GM18517 (cell line): Measurements from ENCODE around the gene BAK1.

Source experiments
- ATAC-seq: cut with Tn5 transposase; IDR thresholded peaks from one replicate; pipeline ENCODE4 v1.9.1; 2021; ENCODE audit warnings: mild to moderate bottlenecking, moderate library complexity; ENCODE audit not compliant: unreplicated experiment

BAK1 gene

DNA sequence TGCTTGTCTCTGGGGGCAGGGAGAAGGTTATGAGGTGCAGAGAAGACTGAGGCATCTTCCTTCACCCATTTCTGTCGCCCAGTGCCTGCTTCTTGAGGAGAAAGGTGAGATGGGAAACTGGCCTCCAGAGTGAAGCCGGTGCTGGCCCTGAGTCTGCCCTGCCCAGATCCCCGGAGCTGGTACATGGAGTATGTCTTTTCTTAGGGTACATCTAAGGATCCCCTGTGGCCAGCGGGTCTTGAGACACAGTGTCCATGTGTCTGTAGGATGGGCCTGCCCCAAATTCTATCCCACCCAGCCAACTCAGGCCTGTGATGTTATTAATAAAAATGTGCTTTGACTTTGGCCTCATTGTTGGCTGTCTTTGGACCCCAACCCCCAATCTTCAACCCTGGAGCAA is 8.8 kb upstream of the BAK1 start:
- ATAC-seq: no peak

DNA sequence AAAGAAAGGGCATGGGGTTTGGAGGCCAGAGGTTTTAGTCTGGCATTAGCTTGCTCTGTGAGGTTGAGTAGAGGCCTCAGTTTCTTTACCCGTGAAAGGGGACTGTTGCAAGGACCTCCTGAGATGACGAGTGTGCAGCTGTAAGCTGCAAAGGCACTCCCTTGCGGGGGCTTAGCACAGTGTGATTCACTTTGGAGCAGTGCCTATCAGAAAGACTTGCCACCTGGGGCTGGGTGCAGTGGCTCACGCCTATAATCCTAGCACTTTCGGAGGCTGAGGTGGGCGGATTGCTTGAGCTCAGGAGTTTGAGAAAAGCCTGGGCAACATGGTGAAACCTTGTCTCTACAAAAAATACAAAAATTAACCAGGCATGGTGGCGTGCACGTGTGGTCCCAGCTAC is 7.5 kb upstream of the BAK1 start:
- ATAC-seq: no peak

DNA sequence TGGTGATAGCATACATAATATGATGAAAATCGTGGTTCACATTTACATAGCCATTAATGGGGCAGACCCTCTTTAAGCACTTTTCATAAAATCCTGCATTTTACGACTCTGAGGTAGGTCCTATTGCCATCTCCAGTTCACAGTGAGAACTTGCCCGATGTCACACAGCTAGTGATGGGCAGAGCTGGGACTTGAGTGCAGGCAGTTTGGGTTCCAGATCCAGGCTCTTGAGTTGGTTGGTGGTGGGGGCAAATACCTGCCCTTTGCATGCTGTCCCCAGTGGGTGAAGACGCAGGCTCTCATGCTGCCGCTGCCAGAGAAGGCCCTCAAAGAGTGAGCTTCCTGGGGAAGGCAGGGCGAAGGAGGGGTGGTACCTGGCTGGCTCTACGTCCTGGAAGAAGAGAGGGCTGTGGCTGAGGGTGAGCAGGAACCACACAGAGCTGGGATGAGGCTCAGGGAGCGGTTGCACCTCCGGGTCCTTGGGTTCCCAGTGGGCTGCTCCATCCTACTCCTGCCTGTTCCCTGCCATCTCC is 6.1 kb upstream of the BAK1 start:
- ATAC-seq: no peak

DNA sequence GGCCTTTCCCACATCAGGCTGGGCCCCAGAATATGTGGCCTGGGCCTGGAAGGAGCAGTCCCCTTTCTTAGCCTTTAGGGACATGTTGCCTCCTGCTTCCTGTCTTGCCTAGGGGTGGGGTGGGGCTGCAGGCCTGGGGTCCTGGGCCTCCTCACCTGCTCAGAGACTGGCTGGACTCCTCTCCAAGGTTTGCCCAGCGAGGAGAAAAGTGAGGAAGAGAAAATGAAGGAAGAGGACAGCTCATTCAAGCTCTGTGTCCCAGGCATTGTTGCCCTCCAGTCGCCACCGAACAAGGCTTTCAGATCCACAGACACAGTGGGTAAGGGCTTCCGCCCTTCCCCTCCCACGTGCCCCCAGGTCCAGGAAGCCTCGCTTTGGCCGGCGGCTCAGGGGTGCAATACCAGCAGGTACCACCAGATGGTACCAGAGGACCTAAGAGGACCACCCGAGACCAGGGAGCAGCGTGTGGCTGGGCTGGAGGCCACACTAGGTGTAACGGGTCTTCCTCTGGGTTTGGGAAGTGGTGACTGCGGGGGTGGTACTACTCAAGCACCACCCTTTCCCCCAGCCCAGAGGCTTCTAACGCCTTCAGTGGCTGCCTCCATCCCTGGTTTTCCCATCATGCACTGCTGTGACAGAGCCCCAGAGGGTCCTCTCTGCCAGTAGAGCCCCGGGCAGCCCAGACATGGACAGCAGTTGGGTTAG is 5.5 kb upstream of the BAK1 start:
- ATAC-seq: peak; percentile 45

DNA sequence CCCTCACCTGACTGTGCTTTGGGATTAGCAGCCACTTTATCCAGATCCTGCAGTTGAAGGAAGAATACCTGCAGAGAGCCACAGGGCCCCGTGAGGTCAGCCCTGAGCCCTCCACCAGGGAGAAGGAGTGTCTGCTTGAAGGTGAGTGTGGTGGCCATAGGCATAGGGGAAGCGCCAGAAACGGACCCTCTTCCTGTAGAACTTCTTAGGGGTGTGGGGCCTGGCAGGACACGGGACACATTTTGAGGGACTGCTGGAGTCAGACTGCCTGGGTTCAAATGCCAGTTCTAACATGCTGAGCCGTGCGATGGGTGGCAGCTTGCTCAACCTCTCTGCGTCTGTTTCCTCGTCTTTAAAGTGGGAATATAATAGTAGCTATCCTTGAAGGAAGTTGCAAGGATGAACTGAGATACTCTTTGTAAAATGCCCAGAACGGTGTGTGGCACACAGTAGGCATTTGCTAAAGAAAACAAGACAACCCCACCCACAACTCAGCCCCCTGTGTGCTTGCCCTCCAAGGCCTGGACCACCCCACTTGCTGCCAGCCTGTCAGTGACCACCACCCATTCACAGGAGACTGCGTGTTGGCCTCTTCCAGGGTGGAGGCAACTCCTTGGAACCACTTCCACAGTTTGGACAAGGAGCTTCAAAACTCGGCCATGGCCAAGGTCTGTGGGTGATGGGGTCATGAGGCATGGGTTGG is 4.8 kb upstream of the BAK1 start:
- ATAC-seq: no peak

DNA sequence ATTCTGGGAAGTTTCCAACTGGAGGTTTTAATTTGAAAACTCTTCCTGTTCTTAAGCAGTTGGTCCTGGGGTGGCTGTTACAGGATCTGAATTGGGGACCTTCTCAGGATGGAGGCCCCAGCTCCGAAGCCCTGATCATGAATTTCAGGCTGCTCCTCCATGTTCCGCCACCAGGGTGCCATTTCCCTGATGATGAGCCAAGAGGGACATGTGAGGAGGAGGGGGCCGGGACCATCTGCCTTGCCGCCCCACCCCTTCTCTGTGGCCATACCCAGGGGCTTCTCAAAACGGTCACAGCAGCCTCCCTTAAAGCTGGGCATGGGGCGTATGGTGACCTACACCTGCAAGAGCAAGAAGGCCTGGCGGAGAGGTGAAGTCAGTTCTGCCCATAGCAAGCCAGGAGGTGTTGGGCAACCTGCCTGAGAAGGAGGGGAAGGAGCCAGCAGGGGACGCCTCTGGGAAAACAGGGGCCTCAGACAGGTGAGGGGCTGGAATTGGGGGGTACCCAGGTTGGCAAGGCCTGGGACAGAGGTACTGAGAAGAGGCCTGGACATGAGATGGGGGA is 3.6 kb upstream of the BAK1 start:
- no peak for ATAC-seq

DNA sequence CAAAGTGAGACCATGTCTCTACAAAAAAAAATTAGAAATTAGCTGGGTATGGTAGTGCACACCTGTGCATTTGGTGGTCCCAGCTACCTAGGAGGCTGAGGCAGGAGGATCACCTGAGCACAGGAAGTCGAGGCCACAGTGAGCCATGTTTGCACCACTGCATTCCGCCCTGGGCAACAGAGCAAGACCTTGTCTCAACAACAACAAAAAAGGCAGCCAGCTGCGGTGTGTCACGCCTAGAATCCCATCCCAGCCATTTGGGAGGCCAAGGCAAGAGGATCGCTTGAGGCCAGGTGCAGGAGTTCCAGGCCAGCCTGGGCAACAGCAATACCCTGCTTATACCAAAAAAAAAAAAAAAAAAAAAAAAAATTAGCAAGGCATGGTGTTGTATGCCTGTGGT is 1.1 kb upstream of the BAK1 start:
- ATAC-seq: no peak

DNA sequence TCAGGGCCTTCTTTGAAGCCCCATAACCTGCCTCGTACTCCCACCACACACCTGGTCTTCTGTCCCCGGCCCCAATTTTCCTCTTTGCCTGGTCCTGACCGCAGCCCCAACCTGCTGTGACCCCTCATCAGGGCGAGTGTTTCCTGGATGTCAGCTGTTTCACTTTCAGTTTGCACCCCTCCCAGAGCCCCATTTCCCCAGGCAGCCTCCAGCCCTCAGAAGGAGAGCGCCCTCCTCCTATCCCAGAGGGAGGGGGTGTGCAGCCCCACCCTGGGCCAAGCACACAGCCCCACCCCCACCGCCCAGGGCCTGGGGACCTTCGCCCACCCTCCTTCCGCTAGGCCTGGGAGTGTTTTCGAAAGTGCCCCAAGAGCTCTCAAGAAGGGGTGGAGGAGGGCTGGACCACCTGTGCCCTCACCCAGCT is 1.5 kb downstream of the BAK1 start:
- no peak for ATAC-seq

DNA sequence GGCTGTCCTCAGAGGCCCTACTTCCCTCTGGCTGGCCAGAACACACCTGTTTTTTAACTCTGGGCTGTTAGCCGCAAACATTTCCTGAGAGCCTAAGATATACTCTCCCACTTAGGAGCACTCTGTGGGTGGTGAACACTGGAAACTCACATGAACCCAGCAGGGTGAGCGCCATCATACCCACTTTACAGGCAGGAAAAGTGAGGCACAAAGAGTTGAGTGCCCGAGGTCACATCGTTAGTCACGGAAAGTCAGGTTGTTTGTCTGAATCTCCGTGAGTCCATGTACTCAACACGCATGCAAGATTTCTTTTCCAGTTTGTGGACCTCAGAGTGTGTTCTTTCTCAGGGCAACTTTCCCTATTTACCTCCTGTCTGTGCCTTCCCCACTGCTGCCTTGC is 1.9 kb downstream of the BAK1 start:
- ATAC-seq: no peak

DNA sequence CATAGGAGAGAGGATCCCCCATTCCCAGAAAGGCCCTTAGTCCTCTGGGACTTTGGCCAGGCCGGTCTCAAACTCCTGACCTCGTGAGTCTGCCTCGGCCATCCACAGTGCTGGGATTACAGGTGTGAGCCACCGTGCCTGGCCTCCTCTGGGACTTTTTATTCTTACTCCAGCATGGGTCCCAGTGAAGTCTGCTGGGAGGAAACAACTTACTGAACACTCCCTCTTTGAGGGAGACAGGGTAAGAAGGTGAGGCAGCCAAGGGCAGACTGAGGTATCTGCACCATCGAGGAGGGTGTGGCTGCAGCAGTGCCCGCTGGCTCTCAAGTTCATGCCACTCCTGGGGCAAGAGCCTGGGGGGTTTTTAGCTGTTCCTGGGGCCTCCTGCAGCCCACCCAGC is 2.4 kb downstream of the BAK1 start:
- no peak for ATAC-seq

DNA sequence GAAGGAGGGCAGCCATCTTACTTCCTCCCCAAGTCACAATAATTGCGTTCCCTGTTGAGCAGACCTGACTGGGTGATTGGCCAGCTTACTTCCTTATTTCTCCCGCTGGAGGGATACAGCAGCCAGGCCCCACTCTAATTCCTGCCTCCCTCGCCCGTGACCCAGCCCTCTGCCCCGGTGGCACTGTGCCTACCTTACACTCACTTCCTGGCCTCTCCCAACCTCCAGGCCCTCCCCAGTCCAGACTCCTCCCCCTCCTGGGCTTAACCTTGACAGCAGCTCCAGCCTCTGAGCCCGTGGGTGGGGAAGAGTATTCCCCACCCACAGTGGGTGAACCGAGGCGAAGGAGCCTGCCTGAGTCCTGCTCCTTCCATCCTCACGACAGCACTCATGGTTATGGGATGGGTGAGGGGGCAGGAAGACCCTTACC is 3.0 kb downstream of the BAK1 start:
- no peak for ATAC-seq

DNA sequence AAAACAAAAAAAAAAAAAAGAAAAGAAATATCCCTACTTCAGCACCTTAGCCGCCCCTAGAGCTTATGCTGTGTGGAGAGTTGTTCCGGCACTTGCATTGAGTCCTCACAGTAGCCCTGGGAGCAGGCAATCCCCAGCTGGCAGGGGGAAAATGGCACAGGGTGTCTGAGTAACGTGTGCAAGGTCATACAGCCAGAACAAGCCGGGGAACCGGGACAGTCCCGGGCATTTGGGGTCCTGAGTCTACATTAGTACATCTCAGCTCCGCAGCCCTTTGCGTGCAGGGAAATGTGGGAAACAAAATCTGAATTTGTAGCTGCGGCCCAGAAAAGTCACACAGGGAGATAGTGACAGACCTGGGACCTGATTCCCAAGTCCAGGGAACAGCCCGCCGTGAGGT is 3.4 kb downstream of the BAK1 start:
- no peak for ATAC-seq

DNA sequence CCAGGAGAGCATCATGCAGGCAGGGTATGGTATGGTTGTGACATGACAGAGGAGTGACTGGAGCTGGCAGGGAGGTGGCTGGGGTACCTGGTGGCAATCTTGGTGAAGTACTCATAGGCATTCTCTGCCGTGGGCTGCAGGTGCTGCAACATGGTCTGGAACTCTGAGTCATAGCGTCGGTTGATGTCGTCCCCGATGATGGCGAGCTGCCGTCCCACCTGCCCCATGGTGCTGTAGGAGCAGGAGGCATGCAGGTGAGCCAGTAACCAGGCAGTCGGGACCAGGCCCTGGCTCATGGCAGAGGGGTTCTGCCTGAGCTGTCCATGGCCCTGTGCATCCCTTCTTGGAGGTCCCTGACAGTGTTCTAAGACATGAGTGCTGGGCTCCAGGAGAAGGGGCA is 4.9 kb downstream of the BAK1 start:
- no peak for ATAC-seq

DNA sequence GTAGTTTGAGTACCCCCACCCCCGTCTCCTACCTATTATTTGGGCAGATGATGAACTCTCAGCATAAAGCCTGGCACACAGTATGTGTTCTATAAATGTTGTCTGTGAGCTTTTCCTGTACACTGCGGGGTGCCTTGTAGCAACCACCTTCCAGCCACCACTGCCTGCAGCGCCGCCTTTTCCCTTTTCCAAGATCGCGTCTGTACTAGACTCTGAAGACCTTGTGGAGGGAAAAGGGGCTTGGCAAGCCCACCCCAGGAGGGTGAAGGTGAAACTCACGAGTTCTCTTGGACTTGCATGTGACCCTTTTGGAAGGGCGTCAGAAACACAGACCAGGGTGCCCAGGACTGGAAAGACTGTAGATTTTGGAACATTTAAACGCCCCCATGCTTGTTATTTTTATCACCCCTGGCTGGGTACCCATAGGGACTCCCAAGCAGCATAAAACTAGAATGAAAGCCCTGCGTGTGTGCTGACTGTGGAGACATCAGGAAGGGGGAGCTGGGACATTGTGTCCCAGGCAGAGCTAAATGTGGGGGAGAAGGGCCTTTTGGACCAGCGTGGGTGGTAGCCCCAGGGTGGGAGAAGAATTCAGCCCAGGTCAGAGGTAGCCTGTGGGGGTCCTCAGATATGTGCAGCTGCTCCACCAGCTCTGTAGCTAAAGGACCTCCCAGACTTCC is 8.3 kb downstream of the BAK1 start:
- no peak for ATAC-seq

DNA sequence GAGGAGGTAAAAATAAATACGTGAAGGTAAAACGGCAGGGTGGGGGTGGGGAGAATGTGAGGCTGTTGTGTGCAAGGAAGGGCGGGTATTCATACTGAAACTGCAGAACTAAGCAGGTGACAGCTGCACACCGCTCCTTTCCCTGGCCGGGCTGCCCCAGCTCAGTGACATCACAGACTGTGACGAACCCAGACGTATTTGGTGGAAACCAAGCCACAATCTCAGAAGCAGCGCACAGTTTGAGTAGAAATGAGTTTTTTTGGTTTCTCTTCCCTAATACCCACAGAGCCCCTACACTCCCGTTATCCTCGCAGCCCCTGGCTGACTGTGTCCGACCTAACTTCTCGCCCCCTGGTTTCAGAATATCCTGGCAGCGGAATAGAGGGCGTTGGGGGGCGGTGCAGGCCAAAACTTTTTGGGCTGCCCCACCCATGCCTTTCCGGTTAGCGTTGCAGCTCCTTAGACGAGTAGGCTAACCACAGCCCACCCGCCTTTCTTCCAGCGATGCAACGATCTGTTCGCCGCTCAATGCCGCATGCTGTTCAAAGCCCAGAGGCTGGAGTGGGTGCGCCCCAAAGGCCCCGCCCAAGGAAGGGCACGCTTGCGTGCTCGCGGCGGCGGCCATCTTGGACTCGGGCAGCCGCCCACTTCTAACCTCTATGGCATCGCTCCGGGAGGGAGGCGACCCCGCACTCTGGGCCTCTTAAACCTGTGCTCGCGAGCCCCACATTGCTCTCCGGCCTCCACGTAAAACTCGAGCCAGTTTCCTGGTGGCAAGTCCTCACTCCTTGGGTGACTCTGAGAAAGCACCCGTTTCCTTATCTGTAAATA is 9.1 kb downstream of the BAK1 start:
- ATAC-seq: peak; percentile 82

DNA sequence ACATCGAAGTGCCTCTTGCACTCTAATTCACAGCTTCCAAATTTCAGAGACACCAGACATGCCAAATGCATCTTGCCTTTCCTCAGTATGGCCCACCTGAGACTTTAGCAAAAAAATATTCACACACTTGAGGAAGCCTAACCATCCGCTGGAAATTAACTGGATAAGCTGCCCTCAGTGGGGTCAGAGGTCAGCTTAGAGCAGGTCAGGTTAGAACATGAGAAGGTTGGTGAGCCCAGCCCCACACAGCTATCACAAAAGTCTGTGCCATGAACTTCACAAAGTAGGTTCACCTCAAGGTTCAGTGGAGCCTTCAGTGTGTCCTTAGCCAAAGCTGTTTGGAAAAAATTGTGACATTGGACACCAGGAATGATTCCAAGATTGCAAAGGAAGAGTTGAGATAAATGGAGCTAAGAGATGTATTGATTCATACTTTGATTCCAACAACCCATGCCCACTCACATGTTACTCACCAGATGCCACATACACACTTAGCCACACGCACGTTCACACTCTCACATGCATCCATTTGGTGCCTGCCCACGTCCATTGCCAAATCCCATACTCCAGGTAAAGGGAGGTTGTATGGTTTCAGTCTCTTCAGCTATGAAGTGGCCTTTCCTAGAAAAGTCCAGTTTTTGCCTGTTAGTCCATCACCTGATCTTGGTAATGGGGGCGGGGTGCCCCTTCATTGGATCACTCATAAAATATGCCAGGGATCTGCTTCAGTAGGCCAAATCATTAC is 11.1 kb downstream of the BAK1 start:
- ATAC-seq: no peak

DNA sequence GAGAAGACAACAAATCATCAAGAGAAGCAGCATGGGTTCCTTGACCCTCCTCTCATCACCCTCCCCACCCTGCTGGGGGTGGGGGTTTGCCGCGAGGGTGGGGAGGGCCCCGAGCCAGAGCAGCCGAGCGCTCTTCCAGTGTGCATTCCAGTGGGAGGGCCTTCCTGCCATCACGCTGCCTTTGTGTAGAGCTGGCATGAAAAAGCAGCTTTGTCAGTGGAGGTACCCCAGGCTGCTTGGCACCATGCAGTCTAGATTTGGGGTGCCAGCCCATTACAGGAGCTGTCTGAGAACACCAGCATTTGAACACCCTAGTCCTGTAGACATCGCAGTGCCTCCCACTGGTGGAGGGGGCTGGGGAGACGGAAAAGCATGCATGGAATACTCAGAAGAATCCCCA is 12.2 kb downstream of the BAK1 start:
- ATAC-seq: no peak

DNA sequence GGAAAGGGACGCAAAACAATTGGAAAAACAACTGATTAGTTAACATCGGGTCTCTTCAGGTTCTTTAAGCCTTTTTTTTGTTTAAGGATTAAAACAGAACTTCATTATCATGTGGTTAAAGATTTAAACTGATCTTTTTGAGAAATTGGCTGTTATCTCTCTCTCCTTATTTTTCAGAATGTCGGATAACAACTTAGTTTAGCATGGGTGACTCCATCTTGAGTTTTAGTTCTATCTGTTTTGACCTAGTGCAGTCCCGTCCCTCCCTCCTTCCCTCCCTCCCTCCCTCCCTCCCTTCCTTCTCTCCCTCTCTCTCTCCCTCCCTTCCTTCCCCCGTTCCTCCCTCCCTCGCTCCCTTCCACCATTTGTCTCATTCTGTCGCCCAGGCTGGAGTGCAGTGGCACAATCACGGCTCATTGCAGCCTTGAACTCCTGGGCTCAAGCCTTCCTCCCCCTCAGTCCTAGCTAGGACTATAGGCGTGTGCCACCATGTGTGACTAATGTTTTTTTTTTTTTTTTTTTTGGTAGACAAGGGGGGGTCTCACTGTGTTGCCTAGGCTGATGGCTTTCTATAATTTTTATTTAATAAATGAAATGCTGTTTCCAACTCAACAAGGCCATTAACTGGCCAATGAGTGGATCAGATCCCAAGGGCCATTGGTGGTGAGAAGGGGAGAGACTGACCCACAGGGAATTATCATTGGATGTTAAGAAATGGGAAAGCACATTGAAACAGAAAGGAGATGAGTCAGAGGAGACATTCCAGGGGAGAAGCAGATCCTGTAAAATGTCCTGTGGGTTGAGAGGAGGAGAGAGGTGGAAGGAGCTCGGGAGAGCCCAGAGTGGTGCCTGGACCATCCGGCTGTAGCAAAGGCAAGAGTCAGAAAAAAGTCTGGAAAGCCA is 13.6 kb downstream of the BAK1 start:
- no peak for ATAC-seq

DNA sequence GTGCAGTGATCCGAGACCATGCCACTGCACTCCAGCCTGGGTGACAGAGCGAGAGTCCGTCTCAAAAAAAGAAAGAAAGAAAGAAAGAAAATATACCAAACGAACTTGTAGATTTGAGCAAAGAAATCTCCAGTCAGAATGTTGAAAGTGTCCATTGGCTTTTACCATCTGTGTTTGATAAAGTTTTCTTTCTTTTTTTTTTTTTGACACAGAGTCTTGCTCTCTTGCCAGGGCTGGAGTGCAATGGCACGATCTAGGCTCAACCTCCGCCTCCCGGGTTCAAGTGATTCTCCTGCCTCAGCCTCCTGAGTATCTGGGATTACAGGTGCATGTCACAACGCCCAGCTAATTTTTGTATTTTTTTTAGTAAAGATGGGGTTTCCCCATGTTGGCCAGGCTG is 21.3 kb downstream of the BAK1 start:
- ATAC-seq: no peak
